ENCODE results near the gene LHX2. TPM values are rescaled to one million over a fixed set of nuclear protein-coding genes. Genes with fewer than 3 reads are reported as not detected.

The LHX2 gene
- total and polyA plus RNA-seq, 2 of the 13 experiments (the other 11 are each of a cell fraction or from before 2014, with no cell fraction given) = not detected

DNA sequence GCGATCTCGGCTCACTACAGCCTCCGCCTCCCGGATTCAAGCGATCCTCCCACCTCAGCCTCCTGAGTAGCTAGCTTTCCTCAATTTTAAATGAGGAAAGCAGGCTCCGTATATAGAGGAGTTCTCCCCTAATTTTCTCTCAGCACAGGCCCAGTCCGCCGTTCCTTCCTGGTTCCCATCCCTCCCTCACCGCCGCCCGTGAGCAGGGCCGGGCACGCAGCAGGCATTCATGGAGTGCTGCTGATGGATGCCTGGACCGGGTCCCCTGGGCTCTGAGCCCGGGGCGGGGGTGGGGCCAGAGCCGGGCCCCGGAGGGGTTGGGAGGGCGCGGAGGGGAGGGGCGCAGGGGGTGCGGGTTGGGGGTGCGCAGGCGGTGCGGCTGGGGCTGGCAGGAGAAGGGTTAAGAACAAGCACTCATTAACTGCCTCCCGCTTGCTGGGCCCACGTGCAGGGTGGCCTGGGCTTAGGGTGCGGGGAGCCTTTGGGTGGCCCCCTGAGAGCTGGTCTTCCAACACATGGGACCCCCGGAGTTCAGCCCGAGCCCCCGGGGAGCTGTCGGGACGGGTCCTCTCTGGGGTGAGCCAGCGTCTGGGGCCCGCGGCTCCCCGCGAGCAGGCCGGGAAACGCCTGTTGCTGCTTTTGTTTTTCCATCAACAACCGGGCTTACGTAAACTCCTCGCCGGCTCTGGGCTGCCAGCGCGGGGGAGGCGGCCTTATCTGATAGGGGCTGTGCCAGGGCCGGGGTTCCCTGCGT lies 33.7 kb downstream of the LHX2 start (continued):
- TF ChIP-seq ZBTB10 (CRISPR knock-in tag; IDR thresholded peaks at IDR 0.05; ENCODE audit: borderline replicate concordance) (peak; percentile 74; the same call in 1 of the 2 replicates), SOX6 (IDR thresholded peaks at IDR 0.05) (no peak), SOX6 (CRISPR knock-in tag; IDR thresholded peaks at IDR 0.05) (peak; percentile 14; the same call in 1 of the 2 replicates), ZNF407 (CRISPR knock-in tag; IDR thresholded peaks at IDR 0.05; ENCODE audit: not compliant biosample characterization) (no peak), HNRNPLL (IDR thresholded peaks at IDR 0.05; ENCODE audit: low read depth, low read length, poor library complexity, severe bottlenecking) (peak; percentile 86), PBX3 (CRISPR knock-in tag; IDR thresholded peaks at IDR 0.05; ENCODE audit: borderline replicate concordance) (no peak), ZNF768 (CRISPR knock-in tag; IDR thresholded peaks at IDR 0.05) (no peak), ZNF3 (CRISPR knock-in tag; IDR thresholded peaks at IDR 0.05) (0 out of 2 replicates have a peak, but pooled peaks have one; percentile 51), REL (CRISPR knock-in tag; conservative IDR thresholded peaks at IDR 0.05) (no peak), ZMAT3 (CRISPR knock-in tag; conservative IDR thresholded peaks at IDR 0.05) (no peak), MYC (CRISPR knock-in tag; IDR thresholded peaks at IDR 0.05; ENCODE audit: borderline replicate concordance) (peak; percentile 22; the same call in 1 of the 2 replicates), RELA (CRISPR knock-in tag; IDR thresholded peaks at IDR 0.05) (no peak), ZZZ3 (CRISPR knock-in tag; IDR thresholded peaks at IDR 0.05; ENCODE audit: borderline replicate concordance) (no peak), WIZ (CRISPR knock-in tag; IDR thresholded peaks at IDR 0.05) (no peak)
- TF ChIP-seq, protein P1, sequence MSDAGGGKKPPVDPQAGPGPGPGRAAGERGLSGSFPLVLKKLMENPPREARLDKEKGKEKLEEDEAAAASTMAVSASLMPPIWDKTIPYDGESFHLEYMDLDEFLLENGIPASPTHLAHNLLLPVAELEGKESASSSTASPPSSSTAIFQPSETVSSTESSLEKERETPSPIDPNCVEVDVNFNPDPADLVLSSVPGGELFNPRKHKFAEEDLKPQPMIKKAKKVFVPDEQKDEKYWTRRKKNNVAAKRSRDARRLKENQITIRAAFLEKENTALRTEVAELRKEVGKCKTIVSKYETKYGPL (CRISPR knock-in tag; IDR thresholded peaks at IDR 0.05) = 0 out of 2 replicates have a peak, but pooled peaks have one; percentile 29

All from HepG2 (cell line).